GM12878 (cell line): ENCODE data around the gene ARHGEF25.

Experiments used
- CBX5 ChIP-seq: sonication (generic); IDR thresholded peaks from 2 replicates; pipeline ENCODE4 v1.6.1; 2016; ENCODE audit warnings: low read depth, moderate library complexity, mild to moderate bottlenecking, inconsistent platforms
- CTCF ChIP-seq, 3 experiments: IDR thresholded peaks in 2 of 3; conservative IDR thresholded peaks in 1 of 3; 2 replicates each; pipeline ENCODE4 v1.5.1; 2011; ENCODE audit warnings: low read depth in 3 of 3, low read length in 3 of 3, mild to moderate bottlenecking in 3 of 3, control low read depth in 2 of 3, moderate library complexity in 2 of 3, inconsistent platforms in 1 of 3, mixed read lengths in 1 of 3; ENCODE audit not compliant: control insufficient read depth in 2 of 3, insufficient read depth in 1 of 3; ENCODE audit errors: extremely low read depth in 1 of 3
- EGR1 ChIP-seq, 2 experiments: IDR thresholded peaks; 1 replicate in 1 of 2; 2 replicates in 1 of 2; pipeline ENCODE4 v1.6.1; 2011 to 2012; ENCODE audit warnings: low read depth in 2 of 2, low read length in 2 of 2, borderline replicate concordance in 1 of 2, mild to moderate bottlenecking in 1 of 2, moderate library complexity in 1 of 2
- MAX ChIP-seq: IDR thresholded peaks from 2 replicates; pipeline ENCODE4 v1.6.1; 2012; ENCODE audit warnings: low read depth, low read length, improper control_type of control experiment
- NFYB ChIP-seq: IDR thresholded peaks from 2 replicates; pipeline ENCODE4 v1.6.1; 2011; ENCODE audit warnings: low read depth, mild to moderate bottlenecking, low read length, improper control_type of control experiment, moderate library complexity; ENCODE audit not compliant: insufficient read depth
- NR2C2 ChIP-seq: IDR thresholded peaks from 2 replicates; pipeline ENCODE4 v1.6.1; 2011; ENCODE audit warnings: borderline replicate concordance, low read depth; ENCODE audit not compliant: control insufficient read depth, insufficient read length
- POLR2A ChIP-seq: IDR thresholded peaks from 2 replicates; pipeline ENCODE4 v1.6.1; 2011; ENCODE audit warnings: low read depth, mild to moderate bottlenecking, low read length
- SIN3A ChIP-seq: IDR thresholded peaks from 2 replicates; pipeline ENCODE4 v1.6.1; 2012; ENCODE audit warnings: low read depth, low read length, improper control_type of control experiment
- USF1 ChIP-seq: IDR thresholded peaks from 2 replicates; pipeline ENCODE4 v1.6.1; 2011; ENCODE audit warnings: borderline replicate concordance, low read depth, mild to moderate bottlenecking, moderate library complexity, mixed read lengths, low read length; ENCODE audit not compliant: insufficient read depth; ENCODE audit errors: extremely low read length

- TF ChIP-seq CBX5 (no peak), NFYB (no peak), EGR1 (IDR thresholded peaks at IDR 0.05; ENCODE audit: borderline replicate concordance in 1 of 2, low read depth in 2 of 2, low read length in 2 of 2) (no peak), USF1 (no peak), POLR2A (no peak), NR2C2 (no peak), CTCF (IDR thresholded peaks at IDR 0.05 in 2 of 3, conservative IDR thresholded peaks at IDR 0.05 in 1 of 3; ENCODE audit: control insufficient read depth in 2 of 3, extremely low read depth in 1 of 3, insufficient read depth in 1 of 3, low read depth in 3 of 3, low read length in 3 of 3) (no peak), SIN3A (no peak), MAX (no peak)
Observed at GRCh38 chr12:57628280-57629191, 17.3 kb downstream of the ARHGEF25 start.
